WERI-Rb-1 (cell line): Measurements from ENCODE around the gene HSDL2.

Experiments used
- DNase-seq: peaks from one replicate; pipeline ENCODE4 v3.0.0-alpha.2; 2020
- H3K27ac ChIP-seq: fragments of 250-450 bp; sonication (Bioruptor Pico); 2 replicates; pipeline ENCODE4 v1.5.1; 2020; ENCODE audit warnings: mild to moderate bottlenecking, moderate library complexity
- H3K27me3 ChIP-seq: fragments of 250-450 bp; sonication (Bioruptor Pico); 2 replicates; pipeline ENCODE4 v1.5.1; 2021; ENCODE audit warnings: mild to moderate bottlenecking, low read depth, moderate library complexity; ENCODE audit not compliant: insufficient read depth, severe bottlenecking
- H3K36me3 ChIP-seq: fragments of 250-450 bp; sonication (Bioruptor Pico); 2 replicates; pipeline ENCODE4 v1.5.1; 2020; ENCODE audit warnings: mild to moderate bottlenecking, moderate library complexity
- H3K4me3 ChIP-seq: 2 replicates; pipeline ENCODE4 v1.5.1; 2011; ENCODE audit warnings: low read depth, mild to moderate bottlenecking, control low read depth, low read length
- H3K9me3 ChIP-seq: fragments of 250-450 bp; sonication (Bioruptor Pico); 2 replicates; pipeline ENCODE4 v1.5.1; 2021; ENCODE audit warnings: mild to moderate bottlenecking, moderate library complexity; ENCODE audit not compliant: severe bottlenecking
- TF ChIP-seq, protein P1 (sequence below): IDR thresholded peaks from 2 replicates; pipeline ENCODE4 v1.5.1; 2011; ENCODE audit warnings: low read depth, mild to moderate bottlenecking, control low read depth, inconsistent platforms, low read length

The HSDL2 gene

DNA sequence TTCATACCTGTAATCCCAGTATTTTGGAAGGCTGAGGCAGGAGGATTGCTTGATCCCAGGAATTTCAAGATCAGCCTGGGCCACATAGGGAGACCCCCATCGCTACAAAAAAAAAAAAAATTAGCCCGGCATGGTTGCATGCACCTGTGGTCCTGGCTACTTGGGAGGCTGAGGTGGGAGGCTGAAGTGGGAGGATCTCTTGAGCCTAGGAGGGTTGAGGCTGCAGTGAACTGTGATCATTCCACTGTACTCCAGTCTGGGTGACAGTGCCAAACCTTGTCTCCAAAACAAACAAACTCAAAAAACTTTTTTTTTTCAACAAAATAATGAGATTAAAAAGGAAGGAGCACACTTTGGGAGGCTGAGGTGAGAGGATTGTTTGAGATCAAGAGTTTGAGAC lies 120.9 kb downstream of the HSDL2 start:
- DNase-seq, result no peak
- Histone ChIP-seq H3K36me3 (peaks cover 27% of the 10 kb centered on the region), H3K9me3 (no peaks in the 10 kb centered on the region), H3K27ac (no peak overlapping the region), H3K4me3 (no peak overlapping the region), H3K27me3 (no peaks in the 10 kb centered on the region)
- TF ChIP-seq, protein P1, sequence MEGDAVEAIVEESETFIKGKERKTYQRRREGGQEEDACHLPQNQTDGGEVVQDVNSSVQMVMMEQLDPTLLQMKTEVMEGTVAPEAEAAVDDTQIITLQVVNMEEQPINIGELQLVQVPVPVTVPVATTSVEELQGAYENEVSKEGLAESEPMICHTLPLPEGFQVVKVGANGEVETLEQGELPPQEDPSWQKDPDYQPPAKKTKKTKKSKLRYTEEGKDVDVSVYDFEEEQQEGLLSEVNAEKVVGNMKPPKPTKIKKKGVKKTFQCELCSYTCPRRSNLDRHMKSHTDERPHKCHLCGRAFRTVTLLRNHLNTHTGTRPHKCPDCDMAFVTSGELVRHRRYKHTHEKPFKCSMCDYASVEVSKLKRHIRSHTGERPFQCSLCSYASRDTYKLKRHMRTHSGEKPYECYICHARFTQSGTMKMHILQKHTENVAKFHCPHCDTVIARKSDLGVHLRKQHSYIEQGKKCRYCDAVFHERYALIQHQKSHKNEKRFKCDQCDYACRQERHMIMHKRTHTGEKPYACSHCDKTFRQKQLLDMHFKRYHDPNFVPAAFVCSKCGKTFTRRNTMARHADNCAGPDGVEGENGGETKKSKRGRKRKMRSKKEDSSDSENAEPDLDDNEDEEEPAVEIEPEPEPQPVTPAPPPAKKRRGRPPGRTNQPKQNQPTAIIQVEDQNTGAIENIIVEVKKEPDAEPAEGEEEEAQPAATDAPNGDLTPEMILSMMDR, result no peak

DNA sequence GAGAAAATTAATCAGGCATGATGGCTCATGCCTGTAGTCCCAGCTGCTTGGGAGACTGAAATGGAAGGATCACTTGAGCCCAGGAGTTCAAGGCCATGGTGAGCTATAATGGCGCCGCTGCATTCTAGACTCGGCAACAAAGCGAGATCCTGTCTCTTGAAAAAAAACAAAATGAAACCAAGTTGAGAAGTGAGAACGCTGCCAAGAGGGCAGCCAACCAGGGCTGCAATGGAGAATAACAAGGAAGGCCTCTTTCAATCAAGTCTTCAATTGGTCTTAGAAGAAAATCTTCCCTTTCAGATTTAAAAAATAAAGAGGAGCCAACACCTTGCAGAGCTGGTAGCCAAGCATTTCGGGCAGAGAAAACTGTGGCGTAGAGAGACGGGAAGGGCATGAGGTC lies 121.4 kb downstream of the HSDL2 start:
- H3K27me3 ChIP-seq, result no peaks in the 10 kb centered on the region
- TF ChIP-seq, protein P1, result no peak
- H3K4me3 ChIP-seq, result no peak overlapping the region
- no peak overlapping the region for H3K27ac ChIP-seq
- peaks cover 27% of the 10 kb centered on the region for H3K36me3 ChIP-seq
- no peaks in the 10 kb centered on the region for H3K9me3 ChIP-seq
- DNase-seq, result no peak

DNA sequence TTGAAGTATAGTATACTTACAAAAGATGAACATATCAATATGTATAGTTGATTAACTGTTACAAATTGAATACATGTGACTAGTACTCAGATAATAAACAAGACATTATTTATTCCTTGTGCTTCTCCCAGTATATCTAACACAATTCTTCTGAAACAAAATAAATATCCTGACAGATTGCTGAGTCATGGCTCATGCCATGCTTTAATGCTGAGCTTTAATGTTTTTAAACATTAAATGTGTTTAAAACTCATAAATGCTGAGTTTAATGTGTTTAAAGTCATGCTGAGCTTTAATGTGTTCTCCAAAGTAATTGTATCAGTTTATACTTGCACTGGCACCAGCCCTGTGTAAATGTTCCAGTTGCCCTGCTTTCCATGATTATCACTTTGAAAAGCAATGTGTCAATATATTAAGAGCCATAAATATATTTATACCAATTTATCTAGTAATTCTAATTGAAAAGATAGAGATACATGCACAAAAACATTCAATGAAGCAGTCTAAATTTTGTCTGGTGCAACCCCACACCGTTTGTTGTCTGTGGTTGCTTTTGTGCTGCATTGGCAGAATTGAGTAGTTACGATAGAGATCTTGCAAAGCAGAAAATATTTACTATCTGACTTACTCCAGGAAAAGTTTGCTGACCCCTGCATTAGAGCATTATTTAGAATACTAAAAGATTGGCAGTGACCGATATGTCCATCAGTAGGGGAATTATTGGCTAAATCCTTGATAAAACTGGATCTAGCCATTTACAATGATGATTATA lies 122.5 kb downstream of the HSDL2 start:
- H3K27me3 ChIP-seq, result no peaks in the 10 kb centered on the region
- DNase-seq, result no peak
- no peak overlapping the region for H3K27ac ChIP-seq

DNA sequence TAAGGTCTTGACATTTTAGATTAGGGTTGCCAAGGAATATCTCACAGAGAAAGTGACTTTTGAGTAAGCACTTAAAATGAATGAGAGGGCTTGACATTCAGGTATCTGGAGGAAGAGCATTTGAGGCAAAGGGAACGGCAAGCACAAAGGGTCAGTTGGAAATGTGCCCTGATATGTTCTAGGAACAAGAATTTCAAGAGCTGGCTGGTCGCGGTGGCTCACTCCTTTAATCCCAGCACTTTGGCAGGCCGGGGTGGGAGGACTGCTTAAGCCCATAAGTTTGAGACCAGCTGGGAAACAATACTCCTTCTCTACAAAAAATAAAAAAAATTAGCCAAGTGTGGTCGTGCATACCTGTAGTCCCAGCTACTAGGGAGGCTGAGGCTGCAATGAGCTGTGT lies 123.3 kb downstream of the HSDL2 start:
- Histone ChIP-seq H3K36me3 (peaks cover 27% of the 10 kb centered on the region), H3K4me3 (no peak overlapping the region), H3K27ac (no peak overlapping the region), H3K27me3 (no peaks in the 10 kb centered on the region), H3K9me3 (no peaks in the 10 kb centered on the region)
- DNase-seq, result no peak
- TF ChIP-seq, protein P1, result no peak

More for the DNA sequence above, 122.5 kb downstream of the HSDL2 start:
- TF ChIP-seq, protein P1, result no peak
- no peak overlapping the region for H3K4me3 ChIP-seq
- H3K36me3 ChIP-seq, result peaks cover 27% of the 10 kb centered on the region
- H3K9me3 ChIP-seq, result no peaks in the 10 kb centered on the region

DNA sequence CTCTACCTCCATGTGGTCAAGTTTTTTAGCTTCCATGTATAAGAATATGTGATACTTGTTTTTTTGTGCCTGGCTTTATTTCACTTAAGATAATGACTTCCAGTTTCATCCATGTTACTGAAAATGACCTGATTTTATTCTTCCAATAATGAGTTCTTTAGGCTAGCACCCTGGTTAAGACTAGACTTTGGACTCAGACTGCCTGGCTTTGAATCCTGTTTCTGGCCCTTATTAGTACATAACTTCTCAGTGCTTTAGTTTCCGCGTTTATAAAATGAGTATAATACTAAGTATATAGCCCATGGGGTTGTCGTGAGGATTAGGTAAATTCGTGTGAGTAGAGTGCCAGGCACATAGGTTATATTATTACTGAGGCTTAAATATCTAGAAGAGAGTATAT lies 125.2 kb downstream of the HSDL2 start:
- no peaks in the 10 kb centered on the region for H3K9me3 ChIP-seq
- no peaks in the 10 kb centered on the region for H3K27me3 ChIP-seq
- TF ChIP-seq, protein P1, result no peak
- DNase-seq, result no peak
- no peak overlapping the region for H3K27ac ChIP-seq
- H3K36me3 ChIP-seq, result peaks cover 16% of the 10 kb centered on the region
- H3K4me3 ChIP-seq, result no peak overlapping the region

DNA sequence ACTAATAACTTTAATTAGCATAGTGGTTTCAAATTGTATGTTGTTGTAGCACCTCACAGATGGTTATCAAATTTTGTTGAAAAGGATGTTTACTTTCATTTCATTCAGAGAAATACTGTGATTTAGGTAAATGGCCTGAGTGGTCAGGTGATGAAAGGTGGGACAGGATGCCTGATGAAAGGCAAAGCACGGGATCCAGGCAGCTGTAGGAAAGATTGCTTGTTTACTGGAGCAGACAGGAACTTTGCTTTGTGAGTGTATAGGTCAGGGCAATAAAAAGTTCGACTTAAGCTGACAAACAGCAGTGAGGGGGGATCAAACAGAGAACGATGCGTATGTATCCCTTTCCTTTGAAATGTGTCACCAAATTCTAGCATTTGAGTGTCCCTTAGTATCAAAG lies 125.7 kb downstream of the HSDL2 start:
- Histone ChIP-seq H3K27ac (no peak overlapping the region), H3K27me3 (no peaks in the 10 kb centered on the region), H3K9me3 (no peaks in the 10 kb centered on the region), H3K4me3 (no peak overlapping the region), H3K36me3 (peaks cover 15% of the 10 kb centered on the region)
- DNase-seq, result no peak
- TF ChIP-seq, protein P1, result no peak
